DND-41 (cell line): ENCODE results near the gene SELENOS.
A peak's percentile ranks its signal among the peaks of the same experiment; 100 is the strongest.

Source experiments
- ATAC-seq: fragments of 200-7000 bp; cut with Tn5 transposase; 3 replicates; pipeline ENCODE4 v1.9.1; 2021; ENCODE audit warnings: low read depth; ENCODE audit not compliant: insufficient read depth
- DNase-seq: peaks from one replicate; pipeline ENCODE4 v3.0.0-alpha.2; 2020
- H2AFZ ChIP-seq: 2 replicates; pipeline ENCODE4 v1.6.0; 2012; ENCODE audit warnings: low read depth, low read length
- H3K27ac ChIP-seq: 2 replicates; pipeline ENCODE4 v1.5.1; 2012; ENCODE audit warnings: low read length, inconsistent platforms
- H3K27me3 ChIP-seq: fragments of 200-600 bp; sonication (generic); 2 replicates; pipeline ENCODE4 v1.6.0; 2012; ENCODE audit warnings: low read length, mild to moderate bottlenecking, inconsistent platforms; ENCODE audit not compliant: insufficient read depth, poor library complexity
- H3K36me3 ChIP-seq: 2 replicates; pipeline ENCODE4 v1.5.1; 2012; ENCODE audit warnings: low read length, inconsistent platforms; ENCODE audit not compliant: insufficient read depth
- H3K4me1 ChIP-seq: 2 replicates; pipeline ENCODE4 v1.5.1; 2012; ENCODE audit warnings: mild to moderate bottlenecking, low read length; ENCODE audit not compliant: insufficient read depth
- H3K4me2 ChIP-seq: 2 replicates; pipeline ENCODE4 v1.6.0; 2012; ENCODE audit warnings: mild to moderate bottlenecking, moderate library complexity, low read length, inconsistent platforms; ENCODE audit not compliant: insufficient read depth
- H3K4me3 ChIP-seq, 2 experiments: fragments of 200-600 bp in 1 of 2; shearing (Covaris generic) in 1 of 2; 2 replicates each; pipeline ENCODE4 v1.5.1; 2012 to 2016; ENCODE audit warnings: inconsistent platforms in 2 of 2, low read length in 2 of 2, mild to moderate bottlenecking in 2 of 2, low read depth in 1 of 2, moderate library complexity in 1 of 2
- H3K79me2 ChIP-seq: 2 replicates; pipeline ENCODE4 v1.6.0; 2012; ENCODE audit warnings: low read length, inconsistent platforms; ENCODE audit not compliant: insufficient read depth
- H3K9ac ChIP-seq: 2 replicates; pipeline ENCODE4 v1.6.0; 2012; ENCODE audit warnings: low read depth, mild to moderate bottlenecking, inconsistent platforms, low read length, moderate library complexity
- H3K9me3 ChIP-seq: 2 replicates; pipeline ENCODE4 v1.5.1; 2012; ENCODE audit warnings: low read length, moderate library complexity, mild to moderate bottlenecking, inconsistent platforms; ENCODE audit not compliant: insufficient read depth, severe bottlenecking
- H4K20me1 ChIP-seq: 2 replicates; pipeline ENCODE4 v1.6.0; 2012; ENCODE audit warnings: low read length; ENCODE audit not compliant: insufficient read depth
- CTCF ChIP-seq: IDR thresholded peaks from 2 replicates; pipeline ENCODE4 v1.5.1; 2012; ENCODE audit warnings: borderline replicate concordance, low read length, moderate library complexity, mild to moderate bottlenecking; ENCODE audit not compliant: poor library complexity, severe bottlenecking; ENCODE audit errors: extremely low read depth
- EZH2 ChIP-seq: IDR thresholded peaks from 3 replicates; pipeline ENCODE4 v1.6.1; 2012; ENCODE audit warnings: borderline replicate concordance, low read depth, mild to moderate bottlenecking, moderate library complexity, low read length, inconsistent platforms; ENCODE audit not compliant: severe bottlenecking

SELENOS gene

GRCh38 chr15:101310508-101310907, 33.2 kb upstream of the SELENOS start:
- Histone ChIP-seq H3K4me1 (peaks cover 45% of the 10 kb centered on the region), H3K36me3 (no peaks in the 10 kb centered on the region), H4K20me1 (no peaks in the 10 kb centered on the region), H3K27me3 (no peaks in the 10 kb centered on the region), H3K27ac (peak overlapping the region; percentile 84; the same call in 1 of the 2 replicates), H3K79me2 (no peaks in the 10 kb centered on the region), H3K4me3 (no peak overlapping the region), H2AFZ (no peak overlapping the region), H3K9ac (no peak overlapping the region), H3K9me3 (no peaks in the 10 kb centered on the region), H3K4me2 (no peak overlapping the region)
- TF ChIP-seq EZH2: no peak
- TF ChIP-seq CTCF: no peak
- no peak for ATAC-seq
- DNase-seq: no peak

- ATAC-seq: no peak
- no peak for DNase-seq
- Histone ChIP-seq H3K9ac (no peak overlapping the region), H3K79me2 (no peaks in the 10 kb centered on the region), H4K20me1 (no peaks in the 10 kb centered on the region), H2AFZ (no peak overlapping the region), H3K27me3 (no peaks in the 10 kb centered on the region), H3K4me3 (no peak overlapping the region), H3K9me3 (no peaks in the 10 kb centered on the region), H3K4me1 (peaks cover 46% of the 10 kb centered on the region), H3K36me3 (no peaks in the 10 kb centered on the region), H3K4me2 (no peak overlapping the region), H3K27ac (peak overlapping the region; percentile 84; the same call in 1 of the 2 replicates)
- TF ChIP-seq EZH2 (no peak), CTCF (no peak)
These were observed 32.8 kb upstream of the SELENOS start for GRCh38 chr15:101310161-101310480.

GRCh38 chr15:101309436-101310160, 32.3 kb upstream of the SELENOS start:
- Histone ChIP-seq H4K20me1 (no peaks in the 10 kb centered on the region), H3K9me3 (no peaks in the 10 kb centered on the region), H3K4me1 (peaks cover 46% of the 10 kb centered on the region), H3K9ac (no peak overlapping the region), H3K4me2 (no peak overlapping the region), H3K79me2 (no peaks in the 10 kb centered on the region), H3K36me3 (no peaks in the 10 kb centered on the region), H3K4me3 (no peak overlapping the region), H3K27me3 (no peaks in the 10 kb centered on the region), H2AFZ (no peak overlapping the region), H3K27ac (peak overlapping the region; percentile 84)
- DNase-seq (no peak), ATAC-seq (no peak)
- TF ChIP-seq EZH2: no peak
- no peak for TF ChIP-seq CTCF
